EL (cell line): Measurements from ENCODE around the gene ZFP57.

Experiments
- DNase-seq: peaks from one replicate; pipeline ENCODE4 v3.0.0-alpha.2; 2016

The ZFP57 gene

GRCh38 chr6:29652198-29652584, 28.8 kb downstream of the ZFP57 start:
- DNase-seq: no peak

GRCh38 chr6:29651413-29652197, 29.3 kb downstream of the ZFP57 start:
- peak; percentile 38 for DNase-seq

- peak; percentile 98 for DNase-seq
Observed at GRCh38 chr6:29649701-29650673, 31.0 kb downstream of the ZFP57 start.

GRCh38 chr6:29647927-29648642, 32.9 kb downstream of the ZFP57 start:
- DNase-seq: peak; percentile 45

GRCh38 chr6:29641430-29642148, 39.4 kb downstream of the ZFP57 start:
- no peak for DNase-seq

GRCh38 chr6:29637247-29637646, 43.7 kb downstream of the ZFP57 start:
- no peak for DNase-seq

- no peak for DNase-seq
Observed at GRCh38 chr6:29633534-29633905, 47.4 kb downstream of the ZFP57 start.

- DNase-seq: peak; percentile 90
Observed at GRCh38 chr6:29632789-29633533, 48.0 kb downstream of the ZFP57 start, which contains the start of gene GABBR1. Gene GABBR1, minus strand, starts transcription at chr6:29633183. Its CDS starts 798 bp downstream, at chr6:29632385.

GRCh38 chr6:29631860-29632731, 48.9 kb downstream of the ZFP57 start:
- peak; percentile 73 for DNase-seq

- DNase-seq: no peak
Observed at GRCh38 chr6:29631209-29631810, 49.6 kb downstream of the ZFP57 start.

GRCh38 chr6:29630315-29630714, 50.6 kb downstream of the ZFP57 start:
- no peak for DNase-seq

GRCh38 chr6:29629571-29629970, 51.4 kb downstream of the ZFP57 start:
- DNase-seq: peak; percentile 26

GRCh38 chr6:29628419-29629281, 52.3 kb downstream of the ZFP57 start:
- peak; percentile 83 for DNase-seq

- peak; percentile 93 for DNase-seq
Observed at GRCh38 chr6:29627755-29628418, 53.1 kb downstream of the ZFP57 start.

GRCh38 chr6:29626948-29627754, 53.8 kb downstream of the ZFP57 start:
- DNase-seq: peak; percentile 25

GRCh38 chr6:29625337-29625930, 55.5 kb downstream of the ZFP57 start:
- no peak for DNase-seq

- no peak for DNase-seq
Observed at GRCh38 chr6:29624520-29624961, 56.4 kb downstream of the ZFP57 start.
